HG03520 (cell line): ENCODE results near the gene GUCY2D.

Source experiments
- ATAC-seq: cut with Tn5 transposase; IDR thresholded peaks from one replicate; pipeline ENCODE4 v1.9.1; 2021; ENCODE audit warnings: mild to moderate bottlenecking, moderate library complexity; ENCODE audit not compliant: unreplicated experiment

Gene GUCY2D

DNA sequence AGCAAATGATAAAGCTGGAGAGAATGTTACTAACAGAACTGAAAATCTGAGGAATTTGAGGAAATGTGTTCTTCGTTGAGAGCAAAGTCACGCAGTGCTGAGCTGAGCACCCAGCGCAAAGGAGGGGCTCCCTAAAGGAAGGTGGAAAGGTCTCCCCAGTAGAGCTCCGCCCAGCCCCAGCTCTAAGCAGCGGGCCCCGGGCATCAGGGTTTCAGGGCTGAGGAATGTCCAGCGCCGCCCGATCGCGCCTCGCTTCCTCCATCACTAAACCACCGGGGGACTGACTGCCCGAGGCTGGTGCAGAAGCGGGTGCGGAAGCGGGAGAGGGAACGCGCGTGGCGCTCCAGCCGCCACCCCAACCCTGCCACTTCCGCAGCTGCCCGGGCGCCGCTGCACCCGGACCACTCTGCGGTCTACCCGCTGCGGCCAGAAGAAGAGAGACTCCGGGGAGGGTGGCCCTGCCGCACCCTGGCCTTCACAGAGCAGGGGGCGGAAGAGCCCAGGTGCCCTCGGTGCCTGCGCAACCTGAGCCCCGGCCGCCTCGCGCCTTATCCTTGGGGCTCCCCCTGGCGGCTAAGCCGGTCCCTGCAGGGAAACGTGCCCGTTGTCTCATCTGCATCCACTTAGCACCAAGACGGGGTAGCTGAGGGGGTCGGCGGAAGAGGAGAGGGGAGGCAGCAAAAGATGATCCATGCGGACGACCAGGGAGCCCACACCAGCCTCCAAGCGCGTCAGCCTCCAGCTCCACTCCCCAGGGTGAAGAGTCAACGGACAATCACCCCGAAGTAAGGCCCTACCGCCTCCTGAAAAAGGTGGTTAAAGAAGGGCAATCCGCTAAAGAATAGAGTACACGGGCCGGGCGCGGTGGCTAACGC lies 12.4 kb upstream of the GUCY2D start:
- ATAC-seq = no peak

DNA sequence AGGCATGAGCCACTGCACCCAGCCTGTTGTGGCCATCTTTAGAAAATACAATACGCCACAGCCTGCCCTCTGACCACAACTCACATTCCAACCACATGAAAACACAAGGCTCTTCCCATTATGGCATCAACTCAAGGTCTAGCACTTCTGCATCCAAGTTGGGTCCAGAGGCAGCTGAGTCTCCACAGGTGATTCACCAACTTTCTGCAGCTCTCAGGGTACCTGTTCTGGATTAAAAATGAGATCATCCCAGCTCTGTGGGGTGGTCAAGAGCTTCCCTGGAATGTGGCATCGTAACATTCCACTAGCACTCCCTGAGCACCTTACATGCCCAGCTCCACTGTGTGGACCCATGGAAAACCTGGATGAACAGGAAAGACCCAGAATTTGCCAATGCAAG lies 9.9 kb upstream of the GUCY2D start:
- ATAC-seq = no peak

DNA sequence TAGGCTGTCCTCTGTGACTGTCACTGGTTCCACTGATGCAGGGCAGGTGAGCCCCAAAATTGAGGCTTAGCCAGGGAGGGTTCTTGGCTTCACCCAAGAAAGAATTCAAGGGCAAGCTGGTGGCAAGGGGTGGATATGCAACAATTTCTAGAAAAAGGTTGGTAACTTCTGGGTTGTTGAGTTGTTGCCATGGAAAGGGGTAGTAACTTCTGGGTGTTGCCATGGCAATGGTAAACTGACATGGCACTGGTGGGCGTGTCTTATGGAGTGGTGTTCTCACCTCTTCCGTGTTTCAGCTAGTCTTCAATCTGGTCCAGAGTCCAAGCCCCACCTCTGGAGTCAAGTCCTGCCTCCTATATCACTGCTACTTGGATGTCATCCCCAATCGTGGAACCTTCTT lies 9.5 kb upstream of the GUCY2D start:
- no peak for ATAC-seq

DNA sequence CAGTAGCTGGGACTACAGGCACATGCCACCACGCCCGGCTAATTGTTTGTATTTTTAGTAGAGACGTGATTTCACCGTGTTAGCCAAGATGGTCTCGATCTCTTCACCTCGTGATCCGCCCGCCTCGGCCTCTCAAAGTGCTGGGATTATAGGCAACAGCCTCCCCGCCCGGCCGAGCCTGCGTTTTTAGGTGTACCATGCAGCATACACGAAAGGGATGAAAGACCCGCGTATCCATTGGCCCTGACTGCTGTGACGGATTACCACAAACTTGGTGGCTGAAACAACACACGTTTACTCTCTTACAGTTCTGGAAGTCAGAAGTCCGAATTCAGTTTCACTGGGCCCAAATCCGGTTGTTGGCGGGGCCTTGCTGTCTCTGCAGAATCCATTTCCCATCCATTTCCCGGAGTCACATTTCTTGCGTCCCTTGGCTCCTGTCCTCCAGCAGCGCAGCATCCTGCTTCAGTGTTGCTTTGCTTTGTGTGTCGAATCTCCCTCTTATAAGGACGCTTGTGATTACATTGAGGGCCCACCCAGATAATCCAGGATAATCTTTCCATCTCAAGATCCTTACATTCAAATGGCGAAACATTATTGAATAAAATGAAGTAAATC lies 8.3 kb upstream of the GUCY2D start:
- no peak for ATAC-seq

DNA sequence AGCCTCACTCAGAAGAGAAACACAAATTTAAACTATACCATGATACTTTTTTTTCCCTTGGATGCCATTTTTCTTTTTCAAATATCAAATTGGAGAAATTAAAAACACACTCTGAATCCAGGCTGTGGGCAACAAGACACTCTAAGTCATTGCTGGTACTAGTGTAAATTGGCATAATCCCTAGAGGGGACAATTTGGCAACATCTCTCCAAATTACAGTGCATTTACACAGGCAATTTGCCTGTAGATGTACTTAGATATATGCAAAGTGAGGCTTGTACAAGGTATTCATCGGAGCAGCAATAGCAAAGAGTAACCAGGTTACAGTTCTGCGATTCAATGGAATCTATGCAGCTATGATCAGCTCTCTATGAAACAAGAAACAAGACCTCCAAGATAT lies 6.7 kb upstream of the GUCY2D start:
- no peak for ATAC-seq

DNA sequence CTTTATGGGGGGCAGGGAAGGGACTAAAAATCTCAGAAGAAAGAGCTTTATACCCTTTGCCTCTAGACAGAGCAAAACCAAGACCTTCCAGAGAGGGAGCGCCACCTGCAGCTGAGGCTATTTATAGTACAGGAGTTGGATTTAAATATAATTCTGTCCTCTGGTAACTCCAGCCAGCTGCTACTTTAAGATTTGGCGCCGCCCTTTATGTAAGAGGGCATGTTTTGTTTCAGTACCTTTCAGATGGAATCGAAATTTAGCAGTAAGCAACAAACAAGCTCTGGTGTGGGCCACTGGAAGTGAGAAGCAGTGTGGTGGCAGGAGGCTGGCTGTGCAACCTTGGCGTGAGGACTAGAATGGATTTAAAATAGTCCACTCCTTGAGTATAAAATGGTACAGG lies 5.2 kb upstream of the GUCY2D start:
- ATAC-seq = no peak

DNA sequence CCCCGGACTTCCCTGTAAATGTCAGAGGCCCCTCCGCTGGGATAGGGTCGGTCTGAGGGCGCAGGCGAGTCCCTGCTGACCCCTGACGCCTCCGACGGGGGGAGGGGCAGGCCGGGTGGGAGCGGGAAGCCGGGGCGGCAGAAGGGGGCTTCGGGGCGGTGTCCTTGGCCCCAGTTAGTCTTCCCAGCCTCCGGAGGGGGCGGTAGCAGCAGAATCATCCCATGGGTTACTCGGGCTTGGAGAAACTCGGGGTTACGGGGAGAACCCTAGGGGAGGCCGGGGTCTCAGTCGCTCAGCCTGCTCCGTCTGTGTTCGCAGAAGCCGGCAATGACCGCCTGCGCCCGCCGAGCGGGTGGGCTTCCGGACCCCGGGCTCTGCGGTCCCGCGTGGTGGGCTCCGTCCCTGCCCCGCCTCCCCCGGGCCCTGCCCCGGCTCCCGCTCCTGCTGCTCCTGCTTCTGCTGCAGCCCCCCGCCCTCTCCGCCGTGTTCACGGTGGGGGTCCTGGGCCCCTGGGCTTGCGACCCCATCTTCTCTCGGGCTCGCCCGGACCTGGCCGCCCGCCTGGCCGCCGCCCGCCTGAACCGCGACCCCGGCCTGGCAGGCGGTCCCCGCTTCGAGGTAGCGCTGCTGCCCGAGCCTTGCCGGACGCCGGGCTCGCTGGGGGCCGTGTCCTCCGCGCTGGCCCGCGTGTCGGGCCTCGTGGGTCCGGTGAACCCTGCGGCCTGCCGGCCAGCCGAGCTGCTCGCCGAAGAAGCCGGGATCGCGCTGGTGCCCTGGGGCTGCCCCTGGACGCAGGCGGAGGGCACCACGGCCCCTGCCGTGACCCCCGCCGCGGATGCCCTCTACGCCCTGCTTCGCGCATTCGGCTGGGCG lies 542 bp downstream of the GUCY2D start:
- no peak for ATAC-seq

DNA sequence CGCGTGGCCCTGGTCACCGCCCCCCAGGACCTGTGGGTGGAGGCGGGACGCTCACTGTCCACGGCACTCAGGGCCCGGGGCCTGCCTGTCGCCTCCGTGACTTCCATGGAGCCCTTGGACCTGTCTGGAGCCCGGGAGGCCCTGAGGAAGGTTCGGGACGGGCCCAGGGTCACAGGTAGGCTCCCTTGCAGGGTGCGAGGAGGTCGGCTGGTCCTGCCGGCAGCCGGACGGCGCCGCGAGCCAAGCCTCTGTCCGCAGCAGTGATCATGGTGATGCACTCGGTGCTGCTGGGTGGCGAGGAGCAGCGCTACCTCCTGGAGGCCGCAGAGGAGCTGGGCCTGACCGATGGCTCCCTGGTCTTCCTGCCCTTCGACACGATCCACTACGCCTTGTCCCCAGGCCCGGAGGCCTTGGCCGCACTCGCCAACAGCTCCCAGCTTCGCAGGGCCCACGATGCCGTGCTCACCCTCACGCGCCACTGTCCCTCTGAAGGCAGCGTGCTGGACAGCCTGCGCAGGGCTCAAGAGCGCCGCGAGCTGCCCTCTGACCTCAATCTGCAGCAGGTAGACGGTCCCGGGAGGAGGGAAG lies 1.3 kb downstream of the GUCY2D start:
- no peak for ATAC-seq

DNA sequence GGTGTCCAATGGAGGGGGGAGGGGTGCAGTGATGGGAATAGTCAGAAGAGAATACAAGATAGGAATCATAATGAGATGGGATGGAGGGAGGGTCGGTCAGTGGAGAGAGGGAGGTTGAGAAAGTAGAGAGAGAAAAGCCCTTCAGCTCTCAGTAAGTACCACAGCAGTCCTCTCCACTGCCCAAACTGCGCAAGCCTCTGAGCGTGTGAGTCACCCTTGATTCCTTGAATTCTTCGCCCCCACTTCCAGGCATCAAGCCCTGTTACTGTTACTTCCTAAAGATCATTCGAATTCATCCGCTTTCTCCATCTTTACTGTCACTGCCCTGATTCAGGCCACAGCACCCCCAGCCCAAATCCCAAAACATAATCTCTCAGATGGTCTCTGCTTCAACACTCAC lies 2.5 kb downstream of the GUCY2D start:
- ATAC-seq = no peak

DNA sequence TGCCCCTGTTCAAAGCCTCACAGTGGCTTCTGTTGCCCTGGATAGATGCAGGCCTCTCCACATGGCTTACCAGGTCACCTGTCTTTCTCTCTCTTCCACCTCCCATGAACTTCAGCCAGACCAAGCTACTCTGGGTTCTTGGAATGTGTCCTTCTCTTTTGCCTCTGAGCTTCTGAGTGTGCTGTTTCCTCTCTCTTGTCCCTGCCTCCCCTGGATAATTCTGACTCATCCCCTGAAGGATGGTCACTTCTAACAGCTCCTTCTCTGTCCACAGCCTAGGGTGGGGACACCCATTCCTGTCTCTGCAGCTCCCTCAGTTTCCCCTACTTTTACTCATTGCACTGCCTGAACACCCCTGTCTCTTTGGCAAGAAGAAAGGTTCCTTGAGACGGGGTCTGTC lies 2.9 kb downstream of the GUCY2D start:
- no peak for ATAC-seq

DNA sequence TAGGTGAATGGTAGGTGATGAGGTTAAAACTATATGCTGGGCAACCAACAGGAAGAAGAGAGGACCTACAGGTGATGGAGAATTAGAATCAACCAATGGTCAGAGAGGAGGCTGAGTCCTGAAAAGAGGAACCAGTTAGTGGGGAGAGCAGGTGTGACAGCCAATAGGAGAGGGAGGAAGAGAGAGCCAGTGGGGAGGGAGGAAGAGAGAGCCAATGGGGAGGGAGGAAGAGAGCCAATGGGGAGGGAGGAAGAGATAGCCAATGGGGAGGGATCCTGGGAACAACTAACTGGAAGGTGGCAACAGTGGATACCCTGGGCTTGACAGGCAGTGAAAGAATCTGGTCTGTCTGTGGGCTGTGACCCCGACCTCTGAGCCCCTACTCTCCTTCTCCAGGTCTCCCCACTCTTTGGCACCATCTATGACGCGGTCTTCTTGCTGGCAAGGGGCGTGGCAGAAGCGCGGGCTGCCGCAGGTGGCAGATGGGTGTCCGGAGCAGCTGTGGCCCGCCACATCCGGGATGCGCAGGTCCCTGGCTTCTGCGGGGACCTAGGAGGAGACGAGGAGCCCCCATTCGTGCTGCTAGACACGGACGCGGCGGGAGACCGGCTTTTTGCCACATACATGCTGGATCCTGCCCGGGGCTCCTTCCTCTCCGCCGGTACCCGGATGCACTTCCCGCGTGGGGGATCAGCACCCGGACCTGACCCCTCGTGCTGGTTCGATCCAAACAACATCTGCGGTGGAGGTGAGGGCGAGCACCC lies 3.7 kb downstream of the GUCY2D start:
- ATAC-seq = no peak

DNA sequence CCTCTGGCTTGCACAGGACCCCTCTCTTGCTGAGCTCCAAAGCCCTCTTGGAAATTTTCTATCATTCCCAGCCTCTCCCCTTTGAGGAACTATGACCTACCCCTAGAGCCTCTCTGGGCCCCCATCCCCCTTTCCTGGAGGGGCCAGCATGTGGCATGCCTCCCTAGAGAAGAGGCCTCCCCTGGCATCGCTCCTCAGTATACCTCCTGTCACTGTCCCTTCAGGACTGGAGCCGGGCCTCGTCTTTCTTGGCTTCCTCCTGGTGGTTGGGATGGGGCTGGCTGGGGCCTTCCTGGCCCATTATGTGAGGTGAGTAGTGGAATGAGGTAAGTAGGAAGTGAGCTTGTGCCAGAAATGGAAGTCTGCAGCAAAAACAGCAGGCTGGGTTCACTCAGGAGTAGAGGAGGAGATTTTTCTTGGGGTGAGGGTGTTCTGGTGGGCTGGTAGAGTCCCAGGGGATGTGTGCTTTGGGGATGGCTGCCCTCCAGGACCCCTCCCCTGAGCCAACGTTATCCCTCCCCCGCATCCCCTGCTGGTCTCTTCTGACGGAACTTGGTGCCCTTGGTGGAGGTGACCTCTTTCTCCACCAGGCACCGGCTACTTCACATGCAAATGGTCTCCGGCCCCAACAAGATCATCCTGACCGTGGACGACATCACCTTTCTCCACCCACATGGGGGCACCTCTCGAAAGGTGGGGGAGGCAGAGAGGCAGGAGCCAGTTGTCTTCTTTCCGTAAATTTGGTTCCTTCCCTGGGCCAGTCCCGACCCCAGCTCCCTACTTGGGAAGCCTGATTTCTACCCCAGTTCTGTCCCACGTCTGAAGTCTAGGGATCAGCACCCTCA lies 4.6 kb downstream of the GUCY2D start:
- no peak for ATAC-seq

DNA sequence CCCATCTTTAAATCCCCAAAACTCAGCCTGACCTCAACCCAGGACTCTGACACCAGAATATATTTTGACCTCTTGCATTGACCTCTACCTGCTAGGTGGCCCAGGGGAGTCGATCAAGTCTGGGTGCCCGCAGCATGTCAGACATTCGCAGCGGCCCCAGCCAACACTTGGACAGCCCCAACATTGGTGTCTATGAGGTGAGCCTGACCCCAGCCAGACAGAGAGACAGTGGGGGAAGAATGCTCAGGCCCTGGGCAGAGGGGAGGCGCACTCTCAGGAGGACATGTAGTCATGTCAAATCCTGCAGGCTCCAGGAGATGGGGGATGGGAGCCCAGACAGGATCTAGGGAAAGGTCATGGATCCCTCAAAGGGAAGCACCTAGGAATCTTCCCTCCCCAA lies 5.4 kb downstream of the GUCY2D start:
- ATAC-seq = no peak

DNA sequence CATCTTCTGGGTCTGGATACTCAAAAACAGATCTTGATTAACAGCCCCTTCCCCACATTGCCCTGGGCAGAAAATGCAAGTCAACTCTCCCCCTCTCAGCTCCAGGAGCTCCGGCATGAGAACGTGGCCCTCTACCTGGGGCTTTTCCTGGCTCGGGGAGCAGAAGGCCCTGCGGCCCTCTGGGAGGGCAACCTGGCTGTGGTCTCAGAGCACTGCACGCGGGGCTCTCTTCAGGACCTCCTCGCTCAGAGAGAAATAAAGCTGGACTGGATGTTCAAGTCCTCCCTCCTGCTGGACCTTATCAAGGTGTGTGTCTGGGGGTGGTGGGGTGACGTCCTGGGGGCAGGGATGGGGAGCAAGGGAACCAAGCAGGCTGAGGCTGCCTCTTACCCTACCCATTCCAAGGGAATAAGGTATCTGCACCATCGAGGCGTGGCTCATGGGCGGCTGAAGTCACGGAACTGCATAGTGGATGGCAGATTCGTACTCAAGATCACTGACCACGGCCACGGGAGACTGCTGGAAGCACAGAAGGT lies 9.7 kb downstream of the GUCY2D start:
- ATAC-seq = no peak

DNA sequence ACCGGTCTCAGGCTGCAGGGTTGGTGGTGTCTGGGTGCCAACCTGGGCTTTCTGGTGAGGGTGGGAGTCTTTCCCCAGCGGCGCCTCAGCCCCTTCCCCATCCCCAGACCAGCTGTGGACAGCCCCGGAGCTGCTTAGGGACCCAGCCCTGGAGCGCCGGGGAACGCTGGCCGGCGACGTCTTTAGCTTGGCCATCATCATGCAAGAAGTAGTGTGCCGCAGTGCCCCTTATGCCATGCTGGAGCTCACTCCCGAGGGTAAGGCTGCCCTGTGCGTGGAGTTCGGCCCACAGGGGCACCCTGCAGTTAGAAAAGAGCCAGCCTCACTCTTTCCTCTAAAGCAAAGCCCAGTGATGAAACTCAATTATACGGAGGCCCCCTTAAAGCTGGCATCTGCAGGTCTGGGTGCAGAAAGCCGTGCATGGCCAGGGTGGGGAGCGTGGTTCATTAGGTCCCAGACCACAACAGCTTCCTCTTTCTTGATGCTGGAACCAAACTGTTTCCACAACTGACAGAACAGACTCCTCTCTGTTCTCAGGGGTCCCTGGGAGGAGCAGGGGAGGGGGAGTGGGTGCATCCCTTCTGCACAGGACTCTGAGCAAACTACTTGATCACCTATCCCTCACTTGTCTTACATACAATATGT lies 10.7 kb downstream of the GUCY2D start:
- ATAC-seq = no peak

DNA sequence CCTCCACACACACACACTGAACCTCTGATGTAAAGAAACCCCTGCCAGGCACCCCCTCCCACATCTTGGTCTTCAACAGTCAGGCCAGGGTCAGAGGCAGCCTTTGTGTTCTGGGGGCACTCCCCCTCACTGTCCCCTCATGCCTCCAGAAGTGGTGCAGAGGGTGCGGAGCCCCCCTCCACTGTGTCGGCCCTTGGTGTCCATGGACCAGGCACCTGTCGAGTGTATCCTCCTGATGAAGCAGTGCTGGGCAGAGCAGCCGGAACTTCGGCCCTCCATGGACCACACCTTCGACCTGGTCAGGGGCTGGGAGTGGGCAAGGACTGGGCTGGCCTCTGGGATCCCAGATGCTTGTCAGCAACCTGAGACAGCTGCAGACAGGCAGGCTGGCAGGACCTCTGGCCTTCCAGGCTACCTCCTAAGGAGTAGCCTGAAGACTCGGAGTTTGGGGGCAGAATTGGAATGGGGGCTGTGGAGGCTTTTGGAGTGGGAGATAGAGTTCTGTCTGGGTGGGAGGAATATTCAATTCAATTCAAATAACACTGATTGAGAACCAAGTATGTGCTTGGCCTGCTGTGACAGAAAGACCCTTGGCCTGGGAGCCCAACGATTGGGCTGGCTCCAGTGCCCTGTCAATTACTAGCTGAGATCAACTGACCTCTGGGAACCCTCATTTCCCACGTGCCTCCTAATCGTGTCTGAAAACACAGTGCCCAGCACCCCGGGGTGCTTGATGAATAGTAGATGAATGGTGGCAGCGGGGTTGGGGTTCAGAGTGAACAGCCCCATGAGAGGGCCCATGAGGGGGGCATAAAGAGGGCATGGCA lies 11.5 kb downstream of the GUCY2D start:
- ATAC-seq = no peak

DNA sequence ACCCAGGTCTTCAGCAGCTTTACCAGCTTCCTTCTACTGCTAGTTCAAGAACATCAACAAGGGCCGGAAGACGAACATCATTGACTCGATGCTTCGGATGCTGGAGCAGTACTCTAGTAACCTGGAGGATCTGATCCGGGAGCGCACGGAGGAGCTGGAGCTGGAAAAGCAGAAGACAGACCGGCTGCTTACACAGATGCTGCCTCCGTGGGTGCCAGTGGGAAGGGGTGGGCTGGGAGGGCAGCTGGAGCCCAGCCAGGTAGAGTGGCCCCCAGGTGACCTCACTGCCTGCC lies 12.1 kb downstream of the GUCY2D start:
- ATAC-seq = no peak

DNA sequence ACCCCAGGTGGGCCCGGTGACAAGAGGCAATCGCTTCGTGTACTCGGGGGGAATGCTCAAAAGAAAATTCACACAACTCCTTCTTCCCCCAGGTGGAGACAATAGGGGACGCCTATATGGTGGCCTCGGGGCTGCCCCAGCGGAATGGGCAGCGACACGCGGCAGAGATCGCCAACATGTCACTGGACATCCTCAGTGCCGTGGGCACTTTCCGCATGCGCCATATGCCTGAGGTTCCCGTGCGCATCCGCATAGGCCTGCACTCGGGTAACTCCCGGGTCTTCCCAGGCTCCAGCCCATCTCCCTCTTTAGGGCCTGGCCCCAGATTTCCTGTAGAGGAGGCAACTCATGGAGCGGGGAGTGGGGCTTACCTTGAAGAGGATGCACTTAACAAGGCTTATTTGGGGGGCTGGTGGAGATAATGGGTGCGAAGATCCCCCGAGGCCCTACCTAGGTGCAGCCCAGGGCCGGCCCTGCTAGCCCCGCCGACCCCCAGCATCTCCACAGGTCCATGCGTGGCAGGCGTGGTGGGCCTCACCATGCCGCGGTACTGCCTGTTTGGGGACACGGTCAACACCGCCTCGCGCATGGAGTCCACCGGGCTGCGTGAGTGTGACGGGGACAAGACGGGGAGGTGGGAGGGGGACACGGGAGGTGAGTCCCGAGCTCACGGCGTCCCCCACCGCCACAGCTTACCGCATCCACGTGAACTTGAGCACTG lies 13.0 kb downstream of the GUCY2D start:
- no peak for ATAC-seq
